ENCODE results near the gene HOMER3.
"Not testable (repeated sequence)": the region's sequence is repeated elsewhere in the genome, so short reads cannot be mapped to it uniquely, and the experiment has no call there.

The HOMER3 gene

GRCh38 chr19:18904334-18905057 is 36.5 kb downstream of the HOMER3 start:
- H3K9me3 Mint-ChIP-seq (ENCODE audit: low read depth) = no peaks in the 10 kb centered on the region
- no peak overlapping the region for H3K4me3 Mint-ChIP-seq
- H3K27me3 Mint-ChIP-seq = no peaks in the 10 kb centered on the region
- H3K4me1 Mint-ChIP-seq (ENCODE audit: low read depth) = no peaks in the 10 kb centered on the region
- H3K27ac Mint-ChIP-seq = no peak overlapping the region
- H3K36me3 Mint-ChIP-seq = no peaks in the 10 kb centered on the region

DNA sequence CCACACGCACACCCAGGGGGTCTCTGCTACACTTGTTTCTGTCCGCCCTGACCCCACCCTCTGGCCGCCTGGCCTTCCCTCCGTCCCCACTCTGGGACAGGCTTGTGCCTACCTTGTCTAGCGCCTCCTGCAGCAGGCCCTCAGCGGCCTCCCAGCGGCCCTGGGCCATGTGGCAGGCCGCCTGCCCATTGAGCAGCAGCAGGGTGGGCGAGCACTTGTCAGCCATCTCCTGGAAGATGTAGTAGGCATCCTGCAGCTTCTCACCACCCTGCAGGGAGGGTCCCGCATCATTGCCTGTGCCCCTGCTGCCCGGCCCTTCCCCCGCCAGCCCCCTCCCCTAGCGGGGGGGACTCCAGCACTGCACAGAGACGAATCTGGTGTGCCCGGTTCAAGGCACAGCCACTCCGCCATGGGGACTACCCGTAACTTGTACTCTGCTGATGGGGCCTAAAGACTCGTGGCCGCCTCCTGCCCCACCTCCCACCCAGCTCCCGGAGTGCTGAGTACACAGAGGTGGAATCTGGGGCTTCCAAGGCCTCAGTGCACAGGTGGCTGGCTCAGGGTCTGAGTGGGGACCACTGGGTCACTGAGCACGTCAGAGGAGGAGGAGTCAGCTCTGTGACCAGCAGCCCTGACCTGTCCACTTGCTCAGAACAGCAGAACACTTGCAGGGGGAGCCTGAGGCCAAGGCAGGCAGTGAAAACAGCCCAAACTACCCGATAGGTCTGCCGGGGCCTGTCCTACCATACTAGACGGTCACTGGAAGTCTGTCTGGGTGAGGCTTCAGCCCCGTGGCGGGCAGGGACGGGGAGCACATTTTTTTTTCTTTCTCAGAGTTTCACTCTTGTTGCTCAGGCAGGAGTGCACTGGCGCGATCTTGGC is 37.6 kb downstream of the HOMER3 start:
- H3K4me1 Mint-ChIP-seq (ENCODE audit: low read depth) = no peaks in the 10 kb centered on the region
- H3K27ac Mint-ChIP-seq = no peak overlapping the region
- H3K4me3 Mint-ChIP-seq = no peak overlapping the region
- no peaks in the 10 kb centered on the region for H3K27me3 Mint-ChIP-seq
- H3K9me3 Mint-ChIP-seq (ENCODE audit: low read depth) = no peaks in the 10 kb centered on the region
- H3K36me3 Mint-ChIP-seq = no peaks in the 10 kb centered on the region

GRCh38 chr19:18902519-18902918 is 38.5 kb downstream of the HOMER3 start:
- not testable (repeated sequence) for H3K36me3 Mint-ChIP-seq; H3K4me1 Mint-ChIP-seq (ENCODE audit: low read depth); H3K27me3 Mint-ChIP-seq; H3K9me3 Mint-ChIP-seq (ENCODE audit: low read depth); H3K27ac Mint-ChIP-seq; H3K4me3 Mint-ChIP-seq

GRCh38 chr19:18901491-18901890 is 39.5 kb downstream of the HOMER3 start:
- Mint-ChIP-seq H3K27me3 (peaks cover 6% of the 10 kb centered on the region), H3K9me3 (ENCODE audit: low read depth) (no peaks in the 10 kb centered on the region), H3K36me3 (peaks cover 3% of the 10 kb centered on the region), H3K4me3 (no peak overlapping the region), H3K27ac (no peak overlapping the region), H3K4me1 (ENCODE audit: low read depth) (peaks cover 7% of the 10 kb centered on the region)

DNA sequence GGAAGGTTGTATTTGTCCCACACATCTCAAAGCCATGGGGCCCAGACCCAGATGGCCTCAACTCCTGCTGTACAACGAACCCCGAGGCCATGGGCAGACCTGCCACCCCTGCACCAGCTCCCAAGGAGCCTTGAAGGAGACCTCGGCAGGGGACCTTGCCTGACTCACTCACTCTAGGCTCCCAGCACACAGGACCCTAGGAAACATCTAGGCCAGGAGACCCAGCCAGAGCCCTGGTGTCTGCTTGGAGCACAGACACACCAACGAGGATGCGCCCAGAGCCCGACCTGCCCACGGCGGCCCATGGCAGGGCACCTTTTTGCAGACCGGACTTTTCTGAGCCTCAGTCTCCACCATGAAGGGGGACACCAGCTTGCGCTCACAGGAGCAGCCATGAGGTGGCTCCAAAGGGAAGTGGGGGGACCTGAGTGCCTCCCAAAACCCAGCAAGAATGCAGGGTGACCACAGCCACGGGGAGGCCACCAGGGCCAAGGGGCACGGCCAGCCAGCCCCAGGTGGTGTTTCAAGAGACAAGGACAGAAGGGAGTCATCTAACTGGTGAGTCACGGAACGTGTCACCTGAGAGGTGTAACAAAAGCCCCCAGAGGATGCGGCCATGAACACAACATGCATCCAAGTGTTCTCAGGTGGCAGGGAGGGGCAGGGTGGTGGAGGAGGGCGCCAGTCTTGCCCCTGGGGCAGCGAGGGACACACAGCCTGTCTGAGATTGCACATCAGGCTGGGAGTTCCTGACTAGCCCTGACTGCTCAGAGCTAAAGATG is 40.1 kb downstream of the HOMER3 start:
- peaks cover 8% of the 10 kb centered on the region for H3K27me3 Mint-ChIP-seq
- peaks cover 8% of the 10 kb centered on the region for H3K4me1 Mint-ChIP-seq (ENCODE audit: low read depth)
- no peaks in the 10 kb centered on the region for H3K9me3 Mint-ChIP-seq (ENCODE audit: low read depth)
- no peak overlapping the region for H3K27ac Mint-ChIP-seq
- H3K36me3 Mint-ChIP-seq = peaks cover 3% of the 10 kb centered on the region
- no peak overlapping the region for H3K4me3 Mint-ChIP-seq

- peaks cover 9% of the 10 kb centered on the region for H3K4me1 Mint-ChIP-seq (ENCODE audit: low read depth)
- no peak overlapping the region for H3K27ac Mint-ChIP-seq
- H3K4me3 Mint-ChIP-seq = no peak overlapping the region
- peaks cover 8% of the 10 kb centered on the region for H3K27me3 Mint-ChIP-seq
- no peaks in the 10 kb centered on the region for H3K9me3 Mint-ChIP-seq (ENCODE audit: low read depth)
- peaks cover 3% of the 10 kb centered on the region for H3K36me3 Mint-ChIP-seq
Measured at GRCh38 chr19:18899624-18900560, 41.1 kb downstream of the HOMER3 start.

DNA sequence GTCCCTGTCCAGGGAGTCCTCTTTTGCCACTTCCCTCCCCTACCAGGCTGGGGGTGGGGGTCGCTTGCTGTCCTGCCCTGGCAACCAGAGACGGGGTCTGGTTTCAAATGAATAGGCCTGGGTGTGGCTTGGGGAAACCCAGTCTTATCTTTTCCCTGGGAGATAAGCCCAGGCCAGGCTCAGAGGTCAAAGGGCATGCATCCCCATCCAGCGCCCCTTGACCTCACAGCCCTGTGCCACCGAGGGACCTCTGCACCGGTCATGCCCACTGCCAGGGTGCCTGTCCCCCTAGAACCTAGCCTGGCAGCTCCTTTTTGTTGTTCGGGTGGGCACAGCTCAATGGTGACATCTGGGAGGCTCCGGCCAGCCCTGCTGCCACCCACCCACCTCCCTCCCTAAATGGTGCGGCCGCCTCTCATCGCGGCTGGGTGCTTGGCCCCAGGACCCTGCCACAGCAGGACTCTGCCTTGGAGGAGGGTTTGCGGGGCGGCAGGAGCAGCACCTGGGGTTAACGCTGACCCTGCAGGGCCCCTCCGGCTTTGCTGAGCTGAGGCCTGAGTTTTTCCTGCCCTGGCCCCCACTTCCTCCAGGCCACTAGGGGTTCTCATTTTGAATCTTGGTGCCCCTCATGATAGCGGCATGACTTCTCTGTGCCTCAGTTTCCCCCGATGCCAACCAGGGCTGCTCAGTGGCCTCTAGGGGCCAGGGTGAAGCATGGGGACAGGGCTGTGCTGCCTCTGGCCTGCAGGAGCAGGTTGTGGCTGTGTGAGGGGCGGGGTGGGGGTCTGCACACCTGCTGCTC is 42.2 kb downstream of the HOMER3 start:
- H3K4me1 Mint-ChIP-seq (ENCODE audit: low read depth) = peaks cover 10% of the 10 kb centered on the region
- H3K4me3 Mint-ChIP-seq = no peak overlapping the region
- peaks cover 3% of the 10 kb centered on the region for H3K36me3 Mint-ChIP-seq
- peaks cover 8% of the 10 kb centered on the region for H3K27me3 Mint-ChIP-seq
- no peak overlapping the region for H3K27ac Mint-ChIP-seq
- H3K9me3 Mint-ChIP-seq (ENCODE audit: low read depth) = no peaks in the 10 kb centered on the region

DNA sequence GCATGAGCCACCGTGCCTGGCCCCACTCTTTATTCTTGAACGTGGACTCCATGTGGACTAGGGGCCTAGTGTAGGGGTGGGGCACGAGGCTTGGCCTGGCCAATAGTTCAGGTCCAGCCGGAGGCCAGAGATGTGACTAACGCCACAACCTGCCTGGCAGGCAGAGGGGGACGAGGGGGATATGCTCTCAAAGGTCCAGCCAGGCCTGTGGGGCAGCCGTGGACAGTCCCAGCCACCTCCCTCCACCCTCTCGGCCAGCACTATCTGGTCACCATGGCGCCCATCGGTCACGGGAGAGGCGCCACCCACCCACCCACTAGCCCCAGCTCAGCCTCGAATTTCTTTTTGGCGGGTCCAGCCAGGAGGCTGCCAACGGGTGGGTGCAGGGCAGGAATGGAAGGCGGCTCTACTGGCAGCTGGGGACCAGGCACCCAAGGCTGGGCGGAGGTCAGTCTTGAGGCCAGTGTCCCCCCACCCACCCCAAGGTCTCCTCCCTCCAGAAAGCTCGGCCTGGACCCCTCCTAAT is 42.9 kb downstream of the HOMER3 start:
- H3K9me3 Mint-ChIP-seq (ENCODE audit: low read depth) = no peaks in the 10 kb centered on the region
- peaks cover 8% of the 10 kb centered on the region for H3K27me3 Mint-ChIP-seq
- no peak overlapping the region for H3K27ac Mint-ChIP-seq
- H3K4me1 Mint-ChIP-seq (ENCODE audit: low read depth) = peaks cover 10% of the 10 kb centered on the region
- no peak overlapping the region for H3K4me3 Mint-ChIP-seq
- H3K36me3 Mint-ChIP-seq = peaks cover 3% of the 10 kb centered on the region

- Mint-ChIP-seq H3K9me3 (ENCODE audit: low read depth) (no peaks in the 10 kb centered on the region), H3K27ac (no peak overlapping the region), H3K4me3 (peak overlapping the region; percentile 84), H3K4me1 (ENCODE audit: low read depth) (peaks cover 10% of the 10 kb centered on the region), H3K36me3 (peaks cover 3% of the 10 kb centered on the region), H3K27me3 (peaks cover 10% of the 10 kb centered on the region)
Measured at GRCh38 chr19:18897094-18898029, 43.7 kb downstream of the HOMER3 start.

- Mint-ChIP-seq H3K36me3 (peaks cover 3% of the 10 kb centered on the region), H3K27ac (no peak overlapping the region), H3K4me3 (peak overlapping the region; percentile 84), H3K9me3 (ENCODE audit: low read depth) (no peaks in the 10 kb centered on the region), H3K27me3 (peaks cover 10% of the 10 kb centered on the region), H3K4me1 (ENCODE audit: low read depth) (peaks cover 10% of the 10 kb centered on the region)
Measured at GRCh38 chr19:18896421-18896841, 44.6 kb downstream of the HOMER3 start.

GRCh38 chr19:18895824-18896341 is 45.1 kb downstream of the HOMER3 start, which contains the start of gene CERS1:
Gene CERS1, minus strand, starts transcription at chr19:18896158. Its CDS starts 86 bp downstream, at chr19:18896072.
- Mint-ChIP-seq H3K27me3 (peaks cover 10% of the 10 kb centered on the region), H3K36me3 (peaks cover 3% of the 10 kb centered on the region), H3K9me3 (ENCODE audit: low read depth) (no peaks in the 10 kb centered on the region), H3K4me1 (ENCODE audit: low read depth) (peaks cover 10% of the 10 kb centered on the region), H3K27ac (no peak within 1 kb of the TSS), H3K4me3 (peak within 1 kb of the TSS; percentile 84)

GRCh38 chr19:18895038-18895823 is 45.8 kb downstream of the HOMER3 start:
- peaks cover 10% of the 10 kb centered on the region for H3K4me1 Mint-ChIP-seq (ENCODE audit: low read depth)
- H3K4me3 Mint-ChIP-seq = peak overlapping the region; percentile 27
- H3K9me3 Mint-ChIP-seq (ENCODE audit: low read depth) = no peaks in the 10 kb centered on the region
- H3K27me3 Mint-ChIP-seq = peaks cover 10% of the 10 kb centered on the region
- no peak overlapping the region for H3K27ac Mint-ChIP-seq
- peaks cover 3% of the 10 kb centered on the region for H3K36me3 Mint-ChIP-seq

Measured in activated naive CD8-positive, alpha-beta T cell (primary cell).